ENCODE data around the gene BLM. TPM values are rescaled to one million over a fixed set of nuclear protein-coding genes. Genes with fewer than 3 reads are reported as not detected.

The BLM gene
- polyA plus RNA-seq, 1 donor (not counting 4 experiments of a cell fraction or from before 2014, with no cell fraction given): 4.4 TPM

- no peak for TF ChIP-seq EZH2 (IDR thresholded peaks at IDR 0.05; ENCODE audit: low read length)
- TF ChIP-seq, protein P1, sequence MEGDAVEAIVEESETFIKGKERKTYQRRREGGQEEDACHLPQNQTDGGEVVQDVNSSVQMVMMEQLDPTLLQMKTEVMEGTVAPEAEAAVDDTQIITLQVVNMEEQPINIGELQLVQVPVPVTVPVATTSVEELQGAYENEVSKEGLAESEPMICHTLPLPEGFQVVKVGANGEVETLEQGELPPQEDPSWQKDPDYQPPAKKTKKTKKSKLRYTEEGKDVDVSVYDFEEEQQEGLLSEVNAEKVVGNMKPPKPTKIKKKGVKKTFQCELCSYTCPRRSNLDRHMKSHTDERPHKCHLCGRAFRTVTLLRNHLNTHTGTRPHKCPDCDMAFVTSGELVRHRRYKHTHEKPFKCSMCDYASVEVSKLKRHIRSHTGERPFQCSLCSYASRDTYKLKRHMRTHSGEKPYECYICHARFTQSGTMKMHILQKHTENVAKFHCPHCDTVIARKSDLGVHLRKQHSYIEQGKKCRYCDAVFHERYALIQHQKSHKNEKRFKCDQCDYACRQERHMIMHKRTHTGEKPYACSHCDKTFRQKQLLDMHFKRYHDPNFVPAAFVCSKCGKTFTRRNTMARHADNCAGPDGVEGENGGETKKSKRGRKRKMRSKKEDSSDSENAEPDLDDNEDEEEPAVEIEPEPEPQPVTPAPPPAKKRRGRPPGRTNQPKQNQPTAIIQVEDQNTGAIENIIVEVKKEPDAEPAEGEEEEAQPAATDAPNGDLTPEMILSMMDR (optimal IDR thresholded peaks at IDR 0.05 in 1 of 3, IDR thresholded peaks at IDR 0.05 in 1 of 3, conservative IDR thresholded peaks at IDR 0.05 in 1 of 3; ENCODE audit: extremely low read depth in 1 of 3, insufficient read depth in 2 of 3, low read length in 3 of 3): no peak
These were observed 148.6 kb downstream of the BLM start for GRCh38 chr15:90865702-90866101.

More at GRCh38 chr15:90865702-90866101, 148.6 kb downstream of the BLM start:
- DNase-seq (ENCODE audit: low read depth, low spot score): no peak
- Histone ChIP-seq H3K9ac (ENCODE audit: control insufficient read depth, extremely low read depth, insufficient read depth, low read length) (no peak overlapping the region), H3K9me3 (ENCODE audit: control insufficient read depth, low read depth, low read length) (no peaks in the 10 kb centered on the region), H3K27ac (ENCODE audit: control insufficient read depth, insufficient read depth, low read length) (no peak overlapping the region), H3K9me1 (ENCODE audit: control insufficient read depth, extremely low read depth, insufficient read depth, low read length) (peaks cover 5% of the 10 kb centered on the region), H3K36me3 (ENCODE audit: control insufficient read depth in 2 of 2, extremely low read depth in 1 of 2, insufficient read depth in 2 of 2, low read length in 2 of 2) (no peaks in the 10 kb centered on the region), H3K4me3 (ENCODE audit: control insufficient read depth in 2 of 3, extremely low read depth in 1 of 3, insufficient read depth in 2 of 3, low read depth in 1 of 3, low read length in 3 of 3) (no peak overlapping the region), H4K20me1 (ENCODE audit: control insufficient read depth, extremely low read depth, insufficient read depth, low read length) (no peaks in the 10 kb centered on the region), H3K4me1 (ENCODE audit: control insufficient read depth, extremely low read depth, insufficient read depth, low read length) (peaks cover 46% of the 10 kb centered on the region), H2AFZ (ENCODE audit: control insufficient read depth, low read length) (no peak overlapping the region), H3K27me3 (ENCODE audit: control insufficient read depth, extremely low read depth, insufficient read depth, low read length) (no peaks in the 10 kb centered on the region), H3K4me2 (ENCODE audit: control insufficient read depth, extremely low read depth, insufficient read depth, low read depth, low read length) (no peak overlapping the region), H3K79me2 (ENCODE audit: control insufficient read depth, insufficient read depth, low read length) (peaks cover 4% of the 10 kb centered on the region)
- FAIRE-seq: no peak
- dilution Hi-C loops (cut with MboI; ENCODE audit: extremely low pct_ligation_motif_present, low sequenced_read_pairs): no loop called here

Small RNA genes within 50 kb of the gene (small RNA-seq; reads per million reads assigned to genes)
- 0 reads per million in 3 experiments for gene RF00093 (ENCODE audit: insufficient read length in 3 of 3, low read depth in 3 of 3, low replicate concordance in 1 of 3)
- gene RN7SL363P (ENCODE audit: insufficient read length in 3 of 3, low read depth in 3 of 3, low replicate concordance in 1 of 3): 0 reads per million in 3 experiments

Other genes starting within 250 kb of the BLM start
- gene CRTC3, start 187.4 kb upstream of the BLM start, polyA plus RNA-seq: 7.5 to 15.0 TPM (median 11.9 TPM) in 3 replicates
- 22.8 to 36.5 TPM (median 34.7 TPM) in 3 replicates for gene FURIN, start 151.2 kb downstream of the BLM start, polyA plus RNA-seq
- gene FES, start 167.2 kb downstream of the BLM start, polyA plus RNA-seq: 0.24 to 0.34 TPM (median 0.28 TPM) in 3 replicates
- gene MAN2A2, start 186.0 kb downstream of the BLM start, polyA plus RNA-seq: 6.6 to 13.4 TPM (median 9.7 TPM) in 3 replicates
- gene HDDC3, start 215.2 kb downstream of the BLM start, polyA plus RNA-seq: 10.6 to 12.1 TPM (median 11.8 TPM) in 3 replicates
- gene UNC45A, start 217.9 kb downstream of the BLM start, polyA plus RNA-seq: 60.9 to 91.0 TPM (median 63.1 TPM) in 3 replicates
- gene RCCD1, start 237.5 kb downstream of the BLM start, polyA plus RNA-seq: 4.9 to 7.8 TPM (median 7.3 TPM) in 3 replicates

All from keratinocyte (primary cell).